K562 (cell line): ENCODE data around the gene PPP6R3. TPM values are rescaled to one million over a fixed set of nuclear protein-coding genes. Genes with fewer than 3 reads are reported as not detected.

Experiments used
- ZNF431 ChIP-seq: sonication (generic); formaldehyde crosslinking; IDR thresholded peaks from 2 replicates; pipeline ENCODE4 v1.8.0; 2022; ENCODE audit warnings: mild to moderate bottlenecking, missing genetic modification reagents
- polyA plus RNA-seq, 8 experiments: library from polyadenylated mRNA; depleted of rRNA in 4 of 8; stranded (reverse) in 5 of 8; unstranded in 3 of 8; fragments of >200 nt; fragmentation: Nextera tagmentation in 2 of 8; fragmentation: Illumina TruSeq in 1 of 8; extraction: Ambion mirVana in 2 of 8; extraction: Trizol in 1 of 8; gene quantifications; 2 replicates each; pipeline versions ENCODE4 v1.2.1 to v1.2.3, GENCODE V29; 2011 to 2014; ENCODE audit warnings: inconsistent platforms in 1 of 8, missing spikeins in 1 of 8
- total RNA-seq, 7 experiments: library from RNA; depleted of rRNA in 6 of 7; stranded (reverse); fragments of >200 nt in 6 of 7; fragmentation: Illumina TruSeq in 2 of 7; extraction: Trizol in 2 of 7; gene quantifications; 2 replicates each; pipeline versions ENCODE4 v1.2.1 to v1.2.3, GENCODE V29; 2011 to 2021; ENCODE audit warnings: low replicate concordance in 1 of 7
- TF ChIP-seq, protein P1 (sequence below), 2 experiments: fragments of 450-650 bp in 1 of 2; sonication (generic) in 1 of 2; formaldehyde crosslinking in 1 of 2; IDR thresholded peaks; 2 replicates each; pipeline versions ENCODE4 v1.7.1 to v1.9.0; 2016 to 2022; ENCODE audit warnings: inconsistent platforms in 1 of 2, mild to moderate bottlenecking in 1 of 2, missing genetic modification reagents in 1 of 2
- TF ChIP-seq, protein P2 (sequence below), 2 experiments: fragments of 150-350 bp in 1 of 2; IDR thresholded peaks; 2 replicates each; pipeline ENCODE4 v1.6.1; 2012 to 2016; ENCODE audit warnings: low read depth in 2 of 2, low read length in 2 of 2, mild to moderate bottlenecking in 1 of 2, moderate library complexity in 1 of 2
- TF ChIP-seq, protein P3 (sequence below): fragments of 250-450 bp; sonication (Bioruptor Pico); IDR thresholded peaks from 2 replicates; pipeline ENCODE4 v1.8.0; 2021; ENCODE audit warnings: moderate library complexity, mild to moderate bottlenecking, inconsistent platforms
- TF ChIP-seq, protein P4 (sequence below), 2 experiments: fragments of 450-650 bp in 1 of 2; IDR thresholded peaks; 2 replicates each; pipeline ENCODE4 v1.6.1; 2011 to 2017; ENCODE audit warnings: low read depth in 2 of 2, antibody characterized with exemption in 1 of 2, borderline replicate concordance in 1 of 2, low read length in 1 of 2, mild to moderate bottlenecking in 1 of 2, mixed read lengths in 1 of 2; ENCODE audit not compliant: control insufficient read depth in 1 of 2

Gene PPP6R3
- total and polyA plus RNA-seq, 9 of the 15 experiments (the other 6 are each of a cell fraction or from before 2014, with no cell fraction given), result 20.3 to 117 (median 80.6) TPM

DNA sequence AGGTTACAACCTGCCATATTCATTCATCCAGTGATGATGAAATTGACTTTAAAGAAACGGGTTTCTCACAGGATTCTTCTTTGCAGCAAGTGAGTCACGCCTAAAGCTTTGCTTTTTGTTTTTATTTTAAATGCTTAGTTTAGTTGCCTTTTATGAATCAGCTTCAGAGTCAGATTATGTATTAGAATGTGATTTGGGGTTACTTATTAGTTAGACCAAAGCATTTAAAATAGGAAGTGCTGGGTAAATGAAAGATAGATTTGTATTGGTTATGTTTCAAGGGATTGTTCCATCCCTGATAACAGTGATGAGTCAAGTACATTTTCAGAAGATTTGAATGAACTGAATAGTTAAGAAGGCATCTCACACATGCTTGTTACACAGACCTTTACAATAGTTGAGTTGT, 122.5 kb downstream of the PPP6R3 start (continued):
- TF ChIP-seq, protein P1, sequence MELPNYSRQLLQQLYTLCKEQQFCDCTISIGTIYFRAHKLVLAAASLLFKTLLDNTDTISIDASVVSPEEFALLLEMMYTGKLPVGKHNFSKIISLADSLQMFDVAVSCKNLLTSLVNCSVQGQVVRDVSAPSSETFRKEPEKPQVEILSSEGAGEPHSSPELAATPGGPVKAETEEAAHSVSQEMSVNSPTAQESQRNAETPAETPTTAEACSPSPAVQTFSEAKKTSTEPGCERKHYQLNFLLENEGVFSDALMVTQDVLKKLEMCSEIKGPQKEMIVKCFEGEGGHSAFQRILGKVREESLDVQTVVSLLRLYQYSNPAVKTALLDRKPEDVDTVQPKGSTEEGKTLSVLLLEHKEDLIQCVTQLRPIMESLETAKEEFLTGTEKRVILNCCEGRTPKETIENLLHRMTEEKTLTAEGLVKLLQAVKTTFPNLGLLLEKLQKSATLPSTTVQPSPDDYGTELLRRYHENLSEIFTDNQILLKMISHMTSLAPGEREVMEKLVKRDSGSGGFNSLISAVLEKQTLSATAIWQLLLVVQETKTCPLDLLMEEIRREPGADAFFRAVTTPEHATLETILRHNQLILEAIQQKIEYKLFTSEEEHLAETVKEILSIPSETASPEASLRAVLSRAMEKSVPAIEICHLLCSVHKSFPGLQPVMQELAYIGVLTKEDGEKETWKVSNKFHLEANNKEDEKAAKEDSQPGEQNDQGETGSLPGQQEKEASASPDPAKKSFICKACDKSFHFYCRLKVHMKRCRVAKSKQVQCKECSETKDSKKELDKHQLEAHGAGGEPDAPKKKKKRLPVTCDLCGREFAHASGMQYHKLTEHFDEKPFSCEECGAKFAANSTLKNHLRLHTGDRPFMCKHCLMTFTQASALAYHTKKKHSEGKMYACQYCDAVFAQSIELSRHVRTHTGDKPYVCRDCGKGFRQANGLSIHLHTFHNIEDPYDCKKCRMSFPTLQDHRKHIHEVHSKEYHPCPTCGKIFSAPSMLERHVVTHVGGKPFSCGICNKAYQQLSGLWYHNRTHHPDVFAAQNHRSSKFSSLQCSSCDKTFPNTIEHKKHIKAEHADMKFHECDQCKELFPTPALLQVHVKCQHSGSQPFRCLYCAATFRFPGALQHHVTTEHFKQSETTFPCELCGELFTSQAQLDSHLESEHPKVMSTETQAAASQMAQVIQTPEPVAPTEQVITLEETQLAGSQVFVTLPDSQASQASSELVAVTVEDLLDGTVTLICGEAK (IDR thresholded peaks at IDR 0.05), result no peak
- TF ChIP-seq, protein P1 (CRISPR knock-in tag; IDR thresholded peaks at IDR 0.05), result no peak
- TF ChIP-seq, protein P2, sequence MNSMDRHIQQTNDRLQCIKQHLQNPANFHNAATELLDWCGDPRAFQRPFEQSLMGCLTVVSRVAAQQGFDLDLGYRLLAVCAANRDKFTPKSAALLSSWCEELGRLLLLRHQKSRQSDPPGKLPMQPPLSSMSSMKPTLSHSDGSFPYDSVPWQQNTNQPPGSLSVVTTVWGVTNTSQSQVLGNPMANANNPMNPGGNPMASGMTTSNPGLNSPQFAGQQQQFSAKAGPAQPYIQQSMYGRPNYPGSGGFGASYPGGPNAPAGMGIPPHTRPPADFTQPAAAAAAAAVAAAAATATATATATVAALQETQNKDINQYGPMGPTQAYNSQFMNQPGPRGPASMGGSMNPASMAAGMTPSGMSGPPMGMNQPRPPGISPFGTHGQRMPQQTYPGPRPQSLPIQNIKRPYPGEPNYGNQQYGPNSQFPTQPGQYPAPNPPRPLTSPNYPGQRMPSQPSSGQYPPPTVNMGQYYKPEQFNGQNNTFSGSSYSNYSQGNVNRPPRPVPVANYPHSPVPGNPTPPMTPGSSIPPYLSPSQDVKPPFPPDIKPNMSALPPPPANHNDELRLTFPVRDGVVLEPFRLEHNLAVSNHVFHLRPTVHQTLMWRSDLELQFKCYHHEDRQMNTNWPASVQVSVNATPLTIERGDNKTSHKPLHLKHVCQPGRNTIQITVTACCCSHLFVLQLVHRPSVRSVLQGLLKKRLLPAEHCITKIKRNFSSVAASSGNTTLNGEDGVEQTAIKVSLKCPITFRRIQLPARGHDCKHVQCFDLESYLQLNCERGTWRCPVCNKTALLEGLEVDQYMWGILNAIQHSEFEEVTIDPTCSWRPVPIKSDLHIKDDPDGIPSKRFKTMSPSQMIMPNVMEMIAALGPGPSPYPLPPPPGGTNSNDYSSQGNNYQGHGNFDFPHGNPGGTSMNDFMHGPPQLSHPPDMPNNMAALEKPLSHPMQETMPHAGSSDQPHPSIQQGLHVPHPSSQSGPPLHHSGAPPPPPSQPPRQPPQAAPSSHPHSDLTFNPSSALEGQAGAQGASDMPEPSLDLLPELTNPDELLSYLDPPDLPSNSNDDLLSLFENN (IDR thresholded peaks at IDR 0.05; ENCODE audit: low read depth in 2 of 2, low read length in 2 of 2), result no peak
- TF ChIP-seq, protein P3, sequence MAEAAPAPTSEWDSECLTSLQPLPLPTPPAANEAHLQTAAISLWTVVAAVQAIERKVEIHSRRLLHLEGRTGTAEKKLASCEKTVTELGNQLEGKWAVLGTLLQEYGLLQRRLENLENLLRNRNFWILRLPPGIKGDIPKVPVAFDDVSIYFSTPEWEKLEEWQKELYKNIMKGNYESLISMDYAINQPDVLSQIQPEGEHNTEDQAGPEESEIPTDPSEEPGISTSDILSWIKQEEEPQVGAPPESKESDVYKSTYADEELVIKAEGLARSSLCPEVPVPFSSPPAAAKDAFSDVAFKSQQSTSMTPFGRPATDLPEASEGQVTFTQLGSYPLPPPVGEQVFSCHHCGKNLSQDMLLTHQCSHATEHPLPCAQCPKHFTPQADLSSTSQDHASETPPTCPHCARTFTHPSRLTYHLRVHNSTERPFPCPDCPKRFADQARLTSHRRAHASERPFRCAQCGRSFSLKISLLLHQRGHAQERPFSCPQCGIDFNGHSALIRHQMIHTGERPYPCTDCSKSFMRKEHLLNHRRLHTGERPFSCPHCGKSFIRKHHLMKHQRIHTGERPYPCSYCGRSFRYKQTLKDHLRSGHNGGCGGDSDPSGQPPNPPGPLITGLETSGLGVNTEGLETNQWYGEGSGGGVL (CRISPR knock-in tag), result no peak
- TF ChIP-seq ZNF431 (CRISPR knock-in tag), result no peak
- TF ChIP-seq, protein P4, sequence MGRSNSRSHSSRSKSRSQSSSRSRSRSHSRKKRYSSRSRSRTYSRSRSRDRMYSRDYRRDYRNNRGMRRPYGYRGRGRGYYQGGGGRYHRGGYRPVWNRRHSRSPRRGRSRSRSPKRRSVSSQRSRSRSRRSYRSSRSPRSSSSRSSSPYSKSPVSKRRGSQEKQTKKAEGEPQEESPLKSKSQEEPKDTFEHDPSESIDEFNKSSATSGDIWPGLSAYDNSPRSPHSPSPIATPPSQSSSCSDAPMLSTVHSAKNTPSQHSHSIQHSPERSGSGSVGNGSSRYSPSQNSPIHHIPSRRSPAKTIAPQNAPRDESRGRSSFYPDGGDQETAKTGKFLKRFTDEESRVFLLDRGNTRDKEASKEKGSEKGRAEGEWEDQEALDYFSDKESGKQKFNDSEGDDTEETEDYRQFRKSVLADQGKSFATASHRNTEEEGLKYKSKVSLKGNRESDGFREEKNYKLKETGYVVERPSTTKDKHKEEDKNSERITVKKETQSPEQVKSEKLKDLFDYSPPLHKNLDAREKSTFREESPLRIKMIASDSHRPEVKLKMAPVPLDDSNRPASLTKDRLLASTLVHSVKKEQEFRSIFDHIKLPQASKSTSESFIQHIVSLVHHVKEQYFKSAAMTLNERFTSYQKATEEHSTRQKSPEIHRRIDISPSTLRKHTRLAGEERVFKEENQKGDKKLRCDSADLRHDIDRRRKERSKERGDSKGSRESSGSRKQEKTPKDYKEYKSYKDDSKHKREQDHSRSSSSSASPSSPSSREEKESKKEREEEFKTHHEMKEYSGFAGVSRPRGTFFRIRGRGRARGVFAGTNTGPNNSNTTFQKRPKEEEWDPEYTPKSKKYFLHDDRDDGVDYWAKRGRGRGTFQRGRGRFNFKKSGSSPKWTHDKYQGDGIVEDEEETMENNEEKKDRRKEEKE (IDR thresholded peaks at IDR 0.05; ENCODE audit: borderline replicate concordance in 1 of 2, control insufficient read depth in 1 of 2, low read depth in 2 of 2, low read length in 1 of 2), result no peak
- TF ChIP-seq, all 486 proteins: peak for 1
